HepG2 (cell line): ENCODE results near the gene PTH. TPM values are rescaled to one million over a fixed set of nuclear protein-coding genes. Genes with fewer than 3 reads are reported as not detected.

Source experiments
- AKAP8 ChIP-seq: sonication (generic); formaldehyde crosslinking; IDR thresholded peaks from 2 replicates; pipeline ENCODE4 v1.5.1; 2020; ENCODE audit warnings: mild to moderate bottlenecking, missing genetic modification reagents
- ARHGAP35 ChIP-seq: sonication (generic); formaldehyde crosslinking; IDR thresholded peaks from 2 replicates; pipeline ENCODE4 v1.9.0; 2022; ENCODE audit warnings: mild to moderate bottlenecking, inconsistent platforms, moderate library complexity, missing genetic modification reagents, borderline replicate concordance
- CCDC6 ChIP-seq: sonication (generic); formaldehyde crosslinking; IDR thresholded peaks from 2 replicates; pipeline ENCODE4 v1.8.1; 2022; ENCODE audit warnings: mild to moderate bottlenecking, missing genetic modification reagents, moderate library complexity
- GATAD1 ChIP-seq: IDR thresholded peaks from 2 replicates; pipeline ENCODE4 v1.6.1; 2016; ENCODE audit warnings: missing genetic modification reagents, missing compliant biosample characterization
- GATAD2A ChIP-seq: IDR thresholded peaks from 2 replicates; pipeline ENCODE4 v1.6.1; 2016
- MXD3 ChIP-seq: IDR thresholded peaks from 2 replicates; pipeline ENCODE4 v1.6.1; 2016; ENCODE audit warnings: mild to moderate bottlenecking, missing biosample characterization, missing genetic modification reagents
- POGZ ChIP-seq: sonication (generic); formaldehyde crosslinking; IDR thresholded peaks from 2 replicates; pipeline ENCODE4 v1.4.0; 2020; ENCODE audit warnings: mild to moderate bottlenecking, missing genetic modification reagents
- PPARG ChIP-seq: conservative IDR thresholded peaks from 2 replicates; pipeline ENCODE4 v1.6.1; 2016; ENCODE audit warnings: missing biosample characterization, missing genetic modification reagents
- STAG1 ChIP-seq: sonication (generic); formaldehyde crosslinking; IDR thresholded peaks from 2 replicates; pipeline ENCODE4 v1.4.0; 2020; ENCODE audit warnings: missing genetic modification reagents
- TAF1 ChIP-seq: sonication (generic); formaldehyde crosslinking; IDR thresholded peaks from 2 replicates; pipeline ENCODE4 v1.4.0; 2020; ENCODE audit warnings: missing genetic modification reagents
- TFAP4 ChIP-seq: sonication (generic); IDR thresholded peaks from 2 replicates; pipeline ENCODE4 v1.6.1; 2016; ENCODE audit warnings: low read depth, borderline replicate concordance
- YEATS2 ChIP-seq: sonication (generic); formaldehyde crosslinking; IDR thresholded peaks from 2 replicates; pipeline ENCODE4 v1.4.0; 2020; ENCODE audit warnings: missing genetic modification reagents, borderline replicate concordance
- ZNF317 ChIP-seq: sonication (generic); formaldehyde crosslinking; IDR thresholded peaks from 2 replicates; pipeline ENCODE4 v1.5.0; 2020; ENCODE audit warnings: mild to moderate bottlenecking, missing genetic modification reagents
- ZNF691 ChIP-seq: sonication (generic); formaldehyde crosslinking; IDR thresholded peaks from 2 replicates; pipeline ENCODE4 v1.4.0; 2020; ENCODE audit warnings: missing genetic modification reagents, low read depth, mild to moderate bottlenecking, borderline replicate concordance
- polyA plus RNA-seq, 8 experiments: library from polyadenylated mRNA; depleted of rRNA in 3 of 8; stranded (reverse) in 7 of 8; unstranded in 1 of 8; fragments of >200 nt; fragmentation: Illumina TruSeq in 4 of 8; extraction: Trizol in 4 of 8; gene quantifications; 2 replicates each; pipeline versions ENCODE4 v1.2.1 to v1.2.3, GENCODE V29; 2011 to 2016; ENCODE audit warnings: low read depth in 4 of 8, missing spikeins in 1 of 8, mixed read lengths in 1 of 8; ENCODE audit not compliant: insufficient read depth in 1 of 8
- total RNA-seq, 5 experiments: library from RNA; depleted of rRNA; stranded (reverse); fragments of >200 nt; fragmentation: Illumina TruSeq; extraction: Trizol; gene quantifications; 2 replicates each; pipeline ENCODE4 v1.2.3, GENCODE V29; 2016; ENCODE audit warnings: low read depth in 1 of 5
- TF ChIP-seq, protein P1 (sequence below): sonication (generic); formaldehyde crosslinking; IDR thresholded peaks from 2 replicates; pipeline ENCODE4 v1.4.0; 2020; ENCODE audit warnings: missing genetic modification reagents
- TF ChIP-seq, protein P2 (sequence below), 2 experiments: fragments of 450-650 bp in 1 of 2; sonication (generic) in 1 of 2; formaldehyde crosslinking in 1 of 2; IDR thresholded peaks; 2 replicates each; pipeline versions ENCODE4 v1.6.1 to v1.8.0; 2016 to 2022; ENCODE audit warnings: antibody characterized with exemption in 1 of 2, mild to moderate bottlenecking in 1 of 2, missing genetic modification reagents in 1 of 2

PTH gene
- total and polyA plus RNA-seq, 2 of the 13 experiments (the other 11 are each of a cell fraction or from before 2014, with no cell fraction given): not detected

DNA sequence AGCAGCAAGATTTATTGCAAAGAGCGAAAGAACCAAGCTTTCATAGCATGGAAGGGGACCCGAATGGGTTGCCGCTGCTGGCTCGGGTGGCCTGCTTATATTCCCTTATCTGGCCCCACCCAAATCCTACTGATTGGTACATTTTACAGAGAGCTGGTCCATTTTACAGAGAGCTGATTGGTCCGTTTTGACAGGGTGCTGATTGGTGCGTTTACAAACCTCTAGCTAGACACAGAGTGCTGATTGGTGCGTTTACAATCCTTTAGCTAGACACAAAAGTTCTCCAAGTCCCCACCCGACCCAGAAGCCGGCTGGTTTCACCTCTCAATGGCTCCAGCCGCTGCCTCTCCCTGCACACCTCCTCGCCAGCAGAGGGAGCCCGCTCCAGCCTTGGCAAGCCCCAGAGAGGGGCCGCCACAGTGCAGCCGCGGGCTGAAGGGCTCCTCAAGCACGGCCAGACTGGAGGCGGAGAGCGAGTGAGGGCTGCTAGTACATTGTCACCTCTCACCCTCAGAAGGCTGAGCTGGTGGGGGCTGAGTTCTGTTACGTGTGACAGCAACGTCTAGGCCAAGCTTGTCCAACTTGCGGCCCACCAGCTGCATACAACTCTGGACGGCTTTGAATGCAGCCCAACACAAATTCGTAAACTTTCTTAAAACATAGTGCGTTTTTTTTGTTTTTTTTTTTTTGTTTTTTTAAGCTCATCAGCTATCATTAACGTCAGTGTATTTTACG is 8.7 kb downstream of the PTH start (continued):
- TF ChIP-seq ZNF691 (CRISPR knock-in tag) (no peak), GATAD2A (CRISPR knock-in tag) (peak; percentile 40), ZNF317 (CRISPR knock-in tag) (peak; percentile 58; the same call in 1 of the 2 replicates), TFAP4 (no peak), STAG1 (peak; percentile 45), CCDC6 (CRISPR knock-in tag) (no peak), YEATS2 (CRISPR knock-in tag) (peak; percentile 56; the same call in 1 of the 2 replicates), ARHGAP35 (no peak), POGZ (peak; percentile 97), GATAD1 (CRISPR knock-in tag) (peak; percentile 80), AKAP8 (CRISPR knock-in tag) (no peak), TAF1 (peak; percentile 41; the same call in 1 of the 2 replicates), MXD3 (CRISPR knock-in tag) (no peak), PPARG (no peak)
- TF ChIP-seq, protein P1, sequence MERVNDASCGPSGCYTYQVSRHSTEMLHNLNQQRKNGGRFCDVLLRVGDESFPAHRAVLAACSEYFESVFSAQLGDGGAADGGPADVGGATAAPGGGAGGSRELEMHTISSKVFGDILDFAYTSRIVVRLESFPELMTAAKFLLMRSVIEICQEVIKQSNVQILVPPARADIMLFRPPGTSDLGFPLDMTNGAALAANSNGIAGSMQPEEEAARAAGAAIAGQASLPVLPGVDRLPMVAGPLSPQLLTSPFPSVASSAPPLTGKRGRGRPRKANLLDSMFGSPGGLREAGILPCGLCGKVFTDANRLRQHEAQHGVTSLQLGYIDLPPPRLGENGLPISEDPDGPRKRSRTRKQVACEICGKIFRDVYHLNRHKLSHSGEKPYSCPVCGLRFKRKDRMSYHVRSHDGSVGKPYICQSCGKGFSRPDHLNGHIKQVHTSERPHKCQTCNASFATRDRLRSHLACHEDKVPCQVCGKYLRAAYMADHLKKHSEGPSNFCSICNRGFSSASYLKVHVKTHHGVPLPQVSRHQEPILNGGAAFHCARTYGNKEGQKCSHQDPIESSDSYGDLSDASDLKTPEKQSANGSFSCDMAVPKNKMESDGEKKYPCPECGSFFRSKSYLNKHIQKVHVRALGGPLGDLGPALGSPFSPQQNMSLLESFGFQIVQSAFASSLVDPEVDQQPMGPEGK: peak; percentile 30; the same call in 1 of the 2 replicates
- TF ChIP-seq, protein P2, sequence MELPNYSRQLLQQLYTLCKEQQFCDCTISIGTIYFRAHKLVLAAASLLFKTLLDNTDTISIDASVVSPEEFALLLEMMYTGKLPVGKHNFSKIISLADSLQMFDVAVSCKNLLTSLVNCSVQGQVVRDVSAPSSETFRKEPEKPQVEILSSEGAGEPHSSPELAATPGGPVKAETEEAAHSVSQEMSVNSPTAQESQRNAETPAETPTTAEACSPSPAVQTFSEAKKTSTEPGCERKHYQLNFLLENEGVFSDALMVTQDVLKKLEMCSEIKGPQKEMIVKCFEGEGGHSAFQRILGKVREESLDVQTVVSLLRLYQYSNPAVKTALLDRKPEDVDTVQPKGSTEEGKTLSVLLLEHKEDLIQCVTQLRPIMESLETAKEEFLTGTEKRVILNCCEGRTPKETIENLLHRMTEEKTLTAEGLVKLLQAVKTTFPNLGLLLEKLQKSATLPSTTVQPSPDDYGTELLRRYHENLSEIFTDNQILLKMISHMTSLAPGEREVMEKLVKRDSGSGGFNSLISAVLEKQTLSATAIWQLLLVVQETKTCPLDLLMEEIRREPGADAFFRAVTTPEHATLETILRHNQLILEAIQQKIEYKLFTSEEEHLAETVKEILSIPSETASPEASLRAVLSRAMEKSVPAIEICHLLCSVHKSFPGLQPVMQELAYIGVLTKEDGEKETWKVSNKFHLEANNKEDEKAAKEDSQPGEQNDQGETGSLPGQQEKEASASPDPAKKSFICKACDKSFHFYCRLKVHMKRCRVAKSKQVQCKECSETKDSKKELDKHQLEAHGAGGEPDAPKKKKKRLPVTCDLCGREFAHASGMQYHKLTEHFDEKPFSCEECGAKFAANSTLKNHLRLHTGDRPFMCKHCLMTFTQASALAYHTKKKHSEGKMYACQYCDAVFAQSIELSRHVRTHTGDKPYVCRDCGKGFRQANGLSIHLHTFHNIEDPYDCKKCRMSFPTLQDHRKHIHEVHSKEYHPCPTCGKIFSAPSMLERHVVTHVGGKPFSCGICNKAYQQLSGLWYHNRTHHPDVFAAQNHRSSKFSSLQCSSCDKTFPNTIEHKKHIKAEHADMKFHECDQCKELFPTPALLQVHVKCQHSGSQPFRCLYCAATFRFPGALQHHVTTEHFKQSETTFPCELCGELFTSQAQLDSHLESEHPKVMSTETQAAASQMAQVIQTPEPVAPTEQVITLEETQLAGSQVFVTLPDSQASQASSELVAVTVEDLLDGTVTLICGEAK (IDR thresholded peaks at IDR 0.05): no peak
- TF ChIP-seq, protein P2 (CRISPR knock-in tag; IDR thresholded peaks at IDR 0.05): peak; percentile 50; the same call in 1 of the 2 replicates
